Tibial artery (tissue), 4 donors: ENCODE results near the gene SLC9A2.

Source experiments
- DNase-seq, 2 donors: peaks; one replicate each; pipeline ENCODE4 v3.0.0-alpha.2; 2019
- H3K27ac ChIP-seq, 2 donors: fragments of 200-600 bp; sonication (generic) in 1 of 2; 1 replicate in 1 of 2; 2 replicates in 1 of 2; pipeline ENCODE4 v1.5.1; 2018 to 2019; ENCODE audit warnings: mild to moderate bottlenecking in 1 of 2
- H3K27me3 ChIP-seq, 2 donors: fragments of 200-600 bp; sonication (generic) in 1 of 2; one replicate each; pipeline versions ENCODE4 v1.5.1 to v1.6.0; 2016 to 2019
- H3K36me3 ChIP-seq, 3 donors: fragments of 200-600 bp; sonication (generic) in 2 of 3; one replicate each; pipeline ENCODE4 v1.5.1; 2016 to 2019; ENCODE audit warnings: mild to moderate bottlenecking in 2 of 3
- H3K4me1 ChIP-seq, 4 donors: fragments of 200-600 bp; sonication (generic) in 2 of 4; 1 replicate in 3 of 4; 2 replicates in 1 of 4; pipeline ENCODE4 v1.5.1; 2016 to 2019
- H3K4me3 ChIP-seq, 2 donors: fragments of 200-600 bp; sonication (generic) in 1 of 2; 1 replicate in 1 of 2; 2 replicates in 1 of 2; pipeline ENCODE4 v1.5.1; 2018 to 2019; ENCODE audit warnings: mild to moderate bottlenecking in 2 of 2
- H3K9me3 ChIP-seq, 3 donors: fragments of 200-600 bp; sonication (generic) in 1 of 3; one replicate each; pipeline ENCODE4 v1.5.1; 2016 to 2019
- intact Hi-C: fragments of 100-400 bp; cut with DNase I; formaldehyde crosslinking; loops from one replicate; pipeline ENCODE4 v1.15.0; 2023; ENCODE audit warnings: low total_unique reads
- TF ChIP-seq, protein P1 (sequence below), 2 experiments: fragments of 200-600 bp in 1 of 2; fragments of 450-650 bp in 1 of 2; IDR thresholded peaks; one replicate each; pipeline ENCODE4 v1.5.1; 2017 to 2019; ENCODE audit warnings: antibody characterized with exemption in 2 of 2, mild to moderate bottlenecking in 1 of 2, moderate library complexity in 1 of 2

Gene SLC9A2

DNA sequence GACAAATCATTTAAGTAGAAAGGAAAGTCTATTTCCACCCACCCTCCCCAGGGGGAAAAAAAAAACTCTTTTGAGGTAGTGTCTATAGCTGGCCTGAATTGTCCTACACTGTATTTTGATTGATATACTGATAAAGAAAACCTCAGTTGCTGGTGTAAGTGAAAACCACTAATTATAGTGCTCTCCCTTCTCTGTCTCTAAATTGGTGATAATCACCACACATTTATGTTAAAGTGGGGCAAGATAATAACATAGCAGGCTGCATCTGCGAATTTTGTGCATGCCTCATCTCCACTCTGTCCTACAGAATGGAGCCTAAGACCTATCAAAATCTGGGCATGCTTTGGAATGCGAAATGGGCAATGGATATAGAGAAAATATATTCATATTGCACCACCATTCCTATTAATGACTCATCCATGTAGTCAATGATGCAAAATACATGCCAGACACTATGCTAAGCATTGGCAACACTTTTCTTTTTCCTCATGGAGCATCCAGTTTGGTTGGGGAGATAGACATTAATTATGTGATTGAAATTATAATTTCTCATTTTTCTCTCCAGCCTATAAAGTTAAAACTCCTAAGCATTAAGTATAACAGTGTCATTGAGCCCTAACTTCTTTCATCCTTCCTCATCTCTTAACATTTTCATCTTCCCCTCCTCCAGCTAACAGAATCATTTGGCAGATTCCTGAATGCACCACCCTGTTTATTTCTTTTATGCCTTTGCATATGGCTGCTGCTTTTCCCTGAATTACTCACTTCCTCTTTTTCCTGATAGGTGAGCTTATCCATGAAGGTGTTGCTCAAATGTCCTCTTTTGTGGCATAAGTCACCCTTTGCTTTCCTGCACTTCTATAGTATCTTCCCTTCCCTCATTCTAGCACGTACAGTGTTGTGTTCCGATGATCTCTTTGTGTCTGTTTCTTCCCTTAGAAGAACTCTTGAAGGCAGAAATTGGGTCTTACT, 58.2 kb downstream of the SLC9A2 start:
- Histone ChIP-seq H3K9me3 (no peaks in the 10 kb centered on the region), H3K27ac (no peak overlapping the region), H3K4me1 (no peaks in the 10 kb centered on the region), H3K4me3 (no peak overlapping the region), H3K27me3 (peaks cover 0 to 3% of the 10 kb centered on the region in 2 donors), H3K36me3 (no peaks in the 10 kb centered on the region)
- TF ChIP-seq, protein P1, sequence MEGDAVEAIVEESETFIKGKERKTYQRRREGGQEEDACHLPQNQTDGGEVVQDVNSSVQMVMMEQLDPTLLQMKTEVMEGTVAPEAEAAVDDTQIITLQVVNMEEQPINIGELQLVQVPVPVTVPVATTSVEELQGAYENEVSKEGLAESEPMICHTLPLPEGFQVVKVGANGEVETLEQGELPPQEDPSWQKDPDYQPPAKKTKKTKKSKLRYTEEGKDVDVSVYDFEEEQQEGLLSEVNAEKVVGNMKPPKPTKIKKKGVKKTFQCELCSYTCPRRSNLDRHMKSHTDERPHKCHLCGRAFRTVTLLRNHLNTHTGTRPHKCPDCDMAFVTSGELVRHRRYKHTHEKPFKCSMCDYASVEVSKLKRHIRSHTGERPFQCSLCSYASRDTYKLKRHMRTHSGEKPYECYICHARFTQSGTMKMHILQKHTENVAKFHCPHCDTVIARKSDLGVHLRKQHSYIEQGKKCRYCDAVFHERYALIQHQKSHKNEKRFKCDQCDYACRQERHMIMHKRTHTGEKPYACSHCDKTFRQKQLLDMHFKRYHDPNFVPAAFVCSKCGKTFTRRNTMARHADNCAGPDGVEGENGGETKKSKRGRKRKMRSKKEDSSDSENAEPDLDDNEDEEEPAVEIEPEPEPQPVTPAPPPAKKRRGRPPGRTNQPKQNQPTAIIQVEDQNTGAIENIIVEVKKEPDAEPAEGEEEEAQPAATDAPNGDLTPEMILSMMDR (IDR thresholded peaks at IDR 0.05) = no peak
- no peak for DNase-seq
- intact Hi-C loops = no loop called here

DNA sequence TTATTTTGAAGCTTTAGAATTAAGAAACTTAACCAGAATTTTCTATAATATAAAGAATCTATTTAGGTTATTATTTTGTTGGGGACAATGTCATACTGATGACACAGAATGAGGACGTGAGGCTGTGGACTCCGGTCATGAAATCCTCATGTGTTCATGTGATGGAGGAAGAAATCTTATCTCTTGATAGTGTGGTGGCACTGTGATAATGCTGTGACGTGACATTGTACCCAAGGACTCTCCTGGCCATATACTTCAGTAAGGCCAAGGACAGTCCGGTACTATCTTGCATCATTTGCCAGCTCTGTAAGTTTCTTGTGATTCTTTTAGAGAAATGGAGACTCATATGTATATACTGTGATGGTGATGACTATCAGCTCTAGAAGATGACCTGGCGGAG, 59.1 kb downstream of the SLC9A2 start:
- no peak for DNase-seq
- Histone ChIP-seq H3K4me1 (no peaks in the 10 kb centered on the region), H3K4me3 (no peak overlapping the region), H3K36me3 (no peaks in the 10 kb centered on the region), H3K27me3 (peaks cover 0 to 3% of the 10 kb centered on the region in 2 donors), H3K27ac (no peak overlapping the region), H3K9me3 (no peaks in the 10 kb centered on the region)
- intact Hi-C loops = no loop called here
- TF ChIP-seq, protein P1 (IDR thresholded peaks at IDR 0.05) = no peak

DNA sequence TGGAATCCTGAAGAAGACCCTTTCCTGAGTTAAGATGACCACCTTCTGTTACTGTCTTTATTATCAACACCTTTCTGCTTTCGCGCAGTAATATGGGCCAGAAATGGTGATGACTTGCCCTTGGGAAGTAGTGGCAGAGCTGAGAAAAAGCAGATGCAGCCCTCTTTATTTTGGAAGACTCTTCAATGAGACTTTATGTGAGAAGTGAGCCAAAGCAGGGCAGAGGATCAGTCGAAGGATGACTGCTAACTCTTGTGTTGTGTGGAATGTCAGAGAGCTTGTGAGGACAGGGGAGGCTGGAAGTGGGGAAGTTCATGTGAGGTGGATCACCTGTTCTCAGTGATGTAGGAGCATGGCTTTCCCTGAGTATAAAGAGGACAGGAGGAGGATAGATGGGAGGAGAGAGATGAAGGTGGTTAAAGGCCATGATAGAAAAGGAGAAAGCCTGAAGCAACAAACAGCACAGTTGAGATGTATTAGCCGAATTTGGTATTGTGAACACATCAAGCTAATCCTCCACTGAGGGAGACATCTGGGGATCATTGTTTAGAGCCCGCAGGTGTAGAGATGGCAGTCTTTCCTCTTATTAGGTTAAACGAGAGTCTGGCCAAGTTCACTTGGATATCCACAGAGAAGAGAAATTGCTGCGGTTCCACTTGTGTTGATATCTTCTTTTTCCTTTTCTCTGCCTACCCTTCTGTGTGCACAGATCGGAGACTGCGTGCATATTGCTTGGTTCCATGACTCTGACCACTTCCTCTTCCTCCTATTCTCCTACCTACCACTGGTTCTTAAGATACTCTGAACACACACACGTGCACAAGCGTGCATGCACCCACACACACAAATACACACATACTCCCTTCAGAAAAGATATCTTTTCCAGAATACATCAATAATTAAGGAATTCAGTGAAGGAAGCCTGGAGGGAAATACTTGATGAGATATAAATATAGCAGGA, 67.4 kb downstream of the SLC9A2 start:
- H3K36me3 ChIP-seq = no peaks in the 10 kb centered on the region
- no peaks in the 10 kb centered on the region for H3K4me1 ChIP-seq
- H3K27me3 ChIP-seq = peaks cover 0 to 3% of the 10 kb centered on the region in 2 donors
- H3K9me3 ChIP-seq = no peaks in the 10 kb centered on the region
- DNase-seq = no peak
- H3K4me3 ChIP-seq = no peak overlapping the region
- H3K27ac ChIP-seq = no peak overlapping the region
- TF ChIP-seq, protein P1 (IDR thresholded peaks at IDR 0.05) = no peak
- intact Hi-C loops = no loop called here

DNA sequence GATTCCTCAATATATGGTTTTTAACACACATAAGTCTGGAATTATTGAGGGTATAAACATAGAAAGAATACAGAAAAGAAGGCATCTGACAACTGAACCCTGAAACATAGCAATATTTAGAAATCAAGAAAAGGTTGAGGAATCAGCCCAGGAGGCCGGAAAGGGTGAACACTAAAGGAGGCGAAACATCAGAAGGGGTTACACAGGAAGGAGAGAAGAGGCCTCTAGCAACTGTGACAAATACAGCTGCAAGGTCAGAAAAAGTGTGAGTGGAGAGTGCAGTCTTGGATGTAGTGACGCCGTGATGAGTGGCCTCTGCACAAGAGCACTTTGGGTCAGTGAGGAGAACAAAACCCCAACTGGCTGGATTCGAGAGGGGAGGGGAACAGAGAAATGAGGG, 70.7 kb downstream of the SLC9A2 start:
- no peaks in the 10 kb centered on the region for H3K36me3 ChIP-seq
- no peaks in the 10 kb centered on the region for H3K9me3 ChIP-seq
- no peak overlapping the region for H3K4me3 ChIP-seq
- TF ChIP-seq, protein P1 (IDR thresholded peaks at IDR 0.05) = no peak
- no peaks in the 10 kb centered on the region for H3K4me1 ChIP-seq
- H3K27me3 ChIP-seq = no peaks in the 10 kb centered on the region
- DNase-seq = no peak
- intact Hi-C loops = no loop called here
- no peak overlapping the region for H3K27ac ChIP-seq

DNA sequence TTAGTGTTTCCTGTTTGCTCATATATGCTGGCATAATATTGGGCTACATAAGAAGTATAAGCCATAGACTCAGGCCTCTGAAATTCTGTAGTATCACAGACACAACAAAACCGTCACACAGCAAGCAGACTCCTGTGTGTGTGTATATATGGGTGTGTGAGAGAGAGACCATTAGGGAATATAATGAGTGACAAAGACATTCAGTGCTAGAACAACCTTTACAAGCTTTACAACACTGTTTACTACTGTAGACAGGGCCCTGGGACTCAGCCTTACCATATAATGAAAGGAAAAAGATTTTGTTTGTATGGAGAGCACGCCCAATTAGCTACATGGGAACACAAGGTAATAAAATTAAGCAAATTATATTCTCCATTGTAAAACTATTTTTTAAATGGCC, 77.1 kb downstream of the SLC9A2 start:
- Histone ChIP-seq H3K9me3 (no peaks in the 10 kb centered on the region), H3K27me3 (no peaks in the 10 kb centered on the region), H3K36me3 (no peaks in the 10 kb centered on the region), H3K4me3 (no peak overlapping the region), H3K4me1 (no peaks in the 10 kb centered on the region), H3K27ac (no peak overlapping the region)
- intact Hi-C loops = no loop called here
- TF ChIP-seq, protein P1 (IDR thresholded peaks at IDR 0.05) = no peak
- no peak for DNase-seq
